ENCODE measurements around the gene EGFLAM. TPM values are rescaled to one million over a fixed set of nuclear protein-coding genes. Genes with fewer than 3 reads are reported as not detected.
"Not testable (repeated sequence)": the region's sequence is repeated elsewhere in the genome, so short reads cannot be mapped to it uniquely, and the experiment has no call there.

EGFLAM gene
- total RNA-seq, 1 donor from 2014 or later: 2.9 TPM

- DNase-seq (ENCODE audit: low spot score in 2 of 2) (no peak), FAIRE-seq (no peak)
Measured at GRCh38 chr5:38408446-38409198, 150.3 kb downstream of the EGFLAM start.

- no peak for DNase-seq (ENCODE audit: low spot score in 2 of 2)
- FAIRE-seq: no peak
Measured at GRCh38 chr5:38410304-38410990, 152.1 kb downstream of the EGFLAM start.

DNA sequence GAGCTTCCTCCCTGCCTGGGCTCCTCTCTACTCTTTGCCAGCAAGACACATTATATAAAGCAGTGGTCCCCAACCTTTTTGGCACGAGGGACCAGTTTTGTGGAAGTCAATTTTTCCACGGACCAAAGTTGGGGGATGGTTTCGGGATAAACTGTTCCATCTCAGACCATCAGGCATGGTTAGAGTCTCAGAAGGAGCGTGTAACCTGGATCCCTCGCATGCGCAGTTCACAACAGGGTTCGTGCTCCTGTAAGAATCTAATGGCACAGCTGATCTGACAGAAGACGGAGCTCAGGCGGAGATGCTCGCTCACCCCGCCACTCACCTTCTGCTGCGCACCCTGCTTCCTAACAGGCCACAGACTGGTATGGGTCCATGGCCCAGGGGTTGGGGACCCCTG, 155.3 kb downstream of the EGFLAM start:
- DNase-seq (ENCODE audit: low spot score in 2 of 2) (no peak), FAIRE-seq (no peak)

GRCh38 chr5:38414348-38414747, 156.0 kb downstream of the EGFLAM start:
- FAIRE-seq (no peak), DNase-seq (ENCODE audit: low spot score in 2 of 2) (no peak)

DNA sequence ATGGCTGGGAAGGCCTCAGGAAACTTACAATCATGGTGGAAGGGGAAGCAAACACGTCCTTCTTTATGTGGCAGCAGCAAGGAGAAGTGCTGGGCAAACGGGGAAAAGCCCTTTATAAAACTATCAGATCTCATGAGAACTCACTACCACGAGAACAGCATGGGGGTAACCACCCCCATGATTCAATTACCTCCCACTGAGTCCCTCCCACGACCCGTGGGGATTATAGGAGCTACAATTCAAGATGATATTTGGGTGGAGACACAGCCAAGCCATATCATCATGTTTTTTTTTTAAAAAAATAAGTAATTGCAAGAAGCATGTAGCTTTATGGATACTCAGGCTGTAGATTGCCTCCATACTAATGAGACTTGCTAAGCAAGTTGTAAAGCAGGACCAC, 157.4 kb downstream of the EGFLAM start:
- FAIRE-seq: not testable (repeated sequence)

GRCh38 chr5:38417658-38418017, 159.3 kb downstream of the EGFLAM start:
- DNase-seq (ENCODE audit: low spot score in 2 of 2): no peak
- FAIRE-seq: no peak

More for the DNA sequence above, 157.4 kb downstream of the EGFLAM start:
- DNase-seq (ENCODE audit: low spot score in 2 of 2): not testable (repeated sequence)

- DNase-seq (ENCODE audit: low spot score in 2 of 2) (no peak), FAIRE-seq (no peak)
Measured at GRCh38 chr5:38420246-38420645, 161.9 kb downstream of the EGFLAM start.

DNA sequence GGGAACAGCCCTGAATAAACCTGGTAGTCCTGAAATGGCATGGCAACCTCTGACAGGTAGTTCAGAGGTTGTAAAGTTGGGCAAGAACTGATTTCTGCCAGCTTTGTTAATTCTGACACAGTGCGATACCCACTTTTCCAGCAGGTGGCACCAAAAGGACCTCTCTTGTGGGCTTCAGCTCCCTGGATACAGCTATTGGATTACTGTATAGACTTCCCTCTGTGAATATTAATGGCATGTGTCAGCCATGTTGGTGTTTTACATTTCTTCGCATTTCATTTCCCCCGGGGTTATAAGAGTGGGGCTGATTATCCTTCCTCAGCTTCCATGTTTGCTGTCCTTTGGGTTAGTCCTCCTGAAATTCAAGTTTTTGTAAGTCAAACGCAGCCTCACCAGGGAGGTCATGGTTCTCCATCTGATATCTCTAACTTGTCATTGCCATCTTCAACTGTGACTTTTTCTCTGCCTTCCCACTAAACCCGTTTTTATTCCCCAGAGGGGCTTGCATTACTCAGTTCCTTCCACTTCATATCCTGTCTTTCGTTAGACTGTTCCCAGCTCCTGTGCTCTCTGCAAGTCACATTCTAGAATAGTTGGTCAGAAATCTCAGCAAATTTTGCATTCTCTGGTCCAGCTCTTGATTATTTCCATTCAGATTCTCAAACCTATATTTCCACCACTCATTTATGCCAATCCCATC, 162.5 kb downstream of the EGFLAM start:
- DNase-seq (ENCODE audit: low spot score in 2 of 2) (peak; percentile 12 to 60), FAIRE-seq (no peak)

DNA sequence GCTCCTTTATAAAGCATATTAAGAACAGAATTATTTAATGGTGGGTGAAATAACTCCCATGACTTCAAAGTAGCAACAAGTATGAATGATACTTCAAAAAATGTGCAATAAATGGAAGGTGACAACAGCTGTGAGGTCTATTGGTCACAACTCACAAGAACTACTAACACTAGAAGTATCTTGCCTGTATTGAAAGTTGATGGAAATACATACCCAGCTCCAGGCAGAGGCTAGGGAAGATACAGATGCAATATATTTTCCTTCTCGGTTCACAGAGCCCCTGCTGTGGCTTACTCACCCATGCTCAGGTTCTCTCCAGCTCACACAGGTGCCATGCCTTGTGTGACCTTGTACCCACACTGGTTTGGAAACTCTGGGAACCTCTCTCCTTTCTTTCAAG, 164.3 kb downstream of the EGFLAM start:
- no peak for DNase-seq (ENCODE audit: low spot score in 2 of 2)
- FAIRE-seq: no peak

DNA sequence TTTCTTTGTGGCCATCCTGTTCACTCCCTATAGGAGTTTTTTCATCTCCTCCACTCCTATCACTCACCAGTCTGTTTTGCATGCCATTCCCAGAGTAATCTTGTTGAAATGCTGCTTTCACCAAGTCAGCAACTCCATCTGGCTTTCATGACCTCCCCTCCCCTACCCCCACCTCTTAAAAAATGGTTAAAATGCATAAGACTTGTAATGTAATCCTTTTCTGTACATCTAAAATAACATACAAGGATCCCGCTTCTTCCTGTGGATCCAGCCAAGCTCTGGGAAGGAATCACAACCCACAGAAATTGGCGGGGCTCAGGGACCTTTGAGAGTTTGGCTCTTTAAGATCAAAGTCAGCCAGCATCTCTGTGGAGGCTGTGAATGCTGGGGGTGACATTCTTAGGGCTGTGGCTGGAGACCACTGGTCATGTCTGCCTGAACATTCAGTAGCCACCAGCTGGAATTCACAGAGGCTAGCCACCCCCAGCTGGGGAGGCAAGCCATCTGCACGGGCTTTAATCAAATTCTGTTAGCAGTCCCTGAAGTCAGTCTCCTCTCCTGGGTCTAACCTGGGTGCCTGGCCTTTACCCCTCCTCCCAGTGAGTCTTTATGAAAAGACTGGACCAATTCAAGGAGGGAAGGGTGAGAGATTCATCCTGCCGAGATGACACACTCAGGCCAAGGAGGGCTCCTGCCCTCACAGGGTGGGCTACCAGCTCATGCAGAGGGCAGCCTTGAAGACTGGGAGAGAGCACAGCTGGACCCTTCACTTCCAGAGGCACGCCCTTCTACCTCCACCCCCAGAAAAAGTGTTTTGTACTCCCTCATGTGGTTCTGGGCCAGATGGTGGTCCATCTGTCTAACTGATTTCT, 165.2 kb downstream of the EGFLAM start:
- DNase-seq (ENCODE audit: low spot score in 2 of 2) (no peak), FAIRE-seq (no peak)

DNA sequence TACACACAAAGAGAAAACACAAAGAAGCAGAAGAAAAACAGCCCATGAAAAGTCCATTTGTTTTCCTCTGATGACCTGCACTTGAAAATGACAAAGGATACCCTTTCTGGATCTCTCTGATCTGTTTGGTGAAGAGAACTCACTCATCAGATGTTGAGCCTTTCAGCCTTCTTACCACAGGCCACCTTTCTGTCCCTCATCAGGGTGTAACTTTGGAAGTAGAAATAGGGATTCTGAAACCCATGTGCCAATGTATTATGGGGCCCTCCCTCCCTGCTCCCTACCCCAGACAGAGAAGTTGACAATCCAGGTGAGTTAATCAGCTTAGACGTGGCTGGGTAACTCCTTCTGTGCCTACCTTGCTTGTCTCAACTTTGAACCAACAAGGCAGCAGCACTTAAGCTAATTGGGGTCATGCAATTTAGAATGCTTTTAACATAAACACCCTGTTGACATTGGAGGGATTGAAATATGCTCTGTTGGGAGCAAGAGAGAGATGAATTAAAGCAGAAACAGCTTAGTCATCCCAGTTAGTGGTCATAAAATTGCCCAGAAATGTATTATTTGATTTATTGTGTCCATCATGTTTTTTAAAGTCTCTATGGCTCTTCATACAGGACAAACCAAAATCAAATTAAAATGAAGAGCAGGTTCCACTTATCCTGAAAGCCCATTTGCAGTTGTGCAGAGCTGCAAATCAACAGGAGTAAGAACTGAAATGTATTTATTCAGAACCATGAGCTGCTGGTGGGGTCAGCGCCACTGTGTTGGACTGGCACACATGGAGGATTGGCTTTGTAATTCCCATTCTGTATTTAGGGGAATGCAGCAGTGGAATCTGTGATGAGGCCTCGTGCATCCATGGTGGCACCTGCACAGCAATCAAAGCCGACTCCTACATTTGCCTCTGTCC, 166.0 kb downstream of the EGFLAM start:
- DNase-seq (ENCODE audit: low spot score in 2 of 2): no peak
- no peak for FAIRE-seq

- no peak for DNase-seq (ENCODE audit: low spot score in 2 of 2)
- no peak for FAIRE-seq
Measured at GRCh38 chr5:38426490-38426889, 168.1 kb downstream of the EGFLAM start.

- DNase-seq (ENCODE audit: low spot score in 2 of 2): no peak
- FAIRE-seq: no peak
Measured at GRCh38 chr5:38426986-38427950, 168.9 kb downstream of the EGFLAM start.

DNA sequence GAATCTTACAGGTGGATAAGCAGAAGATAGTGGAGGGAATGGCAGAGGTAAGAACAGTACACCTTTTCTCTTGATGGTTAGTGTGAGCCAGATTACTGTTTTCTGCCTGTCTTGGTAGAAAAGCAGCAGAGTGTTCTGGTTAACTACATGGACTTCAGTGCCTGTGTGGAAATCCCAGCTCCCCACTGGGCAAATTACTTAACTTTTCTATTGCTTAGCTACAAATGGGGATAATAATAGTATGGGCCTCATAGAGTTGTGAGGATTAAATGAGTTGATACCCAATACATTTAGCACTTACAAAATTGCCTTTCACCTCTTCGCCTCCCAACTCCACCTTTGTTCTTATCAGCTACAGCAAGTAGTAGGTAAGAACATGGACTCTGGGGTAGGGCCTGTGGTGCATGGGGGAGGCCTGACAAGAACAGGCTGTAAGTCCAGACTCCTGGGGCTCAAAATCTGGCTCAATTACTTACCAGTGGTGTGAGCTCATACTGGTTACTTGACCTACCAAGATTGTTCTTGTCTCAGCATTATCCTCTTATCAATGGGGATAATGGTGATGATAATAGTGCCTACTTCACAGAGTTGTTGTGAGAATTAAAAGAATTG, 173.0 kb downstream of the EGFLAM start:
- DNase-seq (ENCODE audit: low spot score in 2 of 2): no peak
- FAIRE-seq: no peak

- DNase-seq (ENCODE audit: low spot score in 2 of 2): no peak
- no peak for FAIRE-seq
Measured at GRCh38 chr5:38433160-38433861, 175.0 kb downstream of the EGFLAM start.

DNA sequence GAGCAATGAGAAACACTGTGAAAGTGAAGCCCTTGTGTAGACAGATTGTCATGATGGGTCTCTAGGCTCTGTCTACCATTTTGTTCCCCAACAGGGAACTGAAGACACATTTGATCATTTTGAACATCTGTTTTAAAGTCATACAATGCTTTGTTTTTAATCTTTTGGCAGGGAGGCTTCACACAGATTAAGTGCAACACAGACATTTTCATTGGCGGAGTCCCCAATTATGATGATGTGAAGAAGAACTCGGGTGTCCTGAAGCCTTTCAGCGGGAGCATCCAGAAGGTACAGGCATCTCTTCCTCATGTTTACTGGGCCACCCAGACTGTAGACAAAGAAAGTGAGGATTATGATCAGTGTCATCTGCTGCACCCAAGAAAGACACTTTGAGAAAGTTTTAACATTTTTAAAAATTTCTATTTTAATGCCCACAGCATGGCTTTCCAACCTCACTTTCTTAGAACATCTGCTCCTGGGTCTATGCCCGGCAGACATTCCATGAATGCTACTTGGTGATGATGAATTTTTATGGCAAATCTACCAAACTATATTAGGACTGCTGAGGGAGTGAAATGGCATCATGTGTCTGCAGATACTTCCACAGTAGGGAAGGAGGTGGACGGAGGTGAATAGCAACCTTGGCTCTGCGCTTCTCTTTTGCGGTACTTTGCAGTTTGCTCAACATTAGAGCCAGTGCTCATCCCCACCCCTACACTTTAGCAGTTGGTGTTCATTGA, 176.8 kb downstream of the EGFLAM start:
- no peak for DNase-seq (ENCODE audit: low spot score in 2 of 2)
- no peak for FAIRE-seq

DNA sequence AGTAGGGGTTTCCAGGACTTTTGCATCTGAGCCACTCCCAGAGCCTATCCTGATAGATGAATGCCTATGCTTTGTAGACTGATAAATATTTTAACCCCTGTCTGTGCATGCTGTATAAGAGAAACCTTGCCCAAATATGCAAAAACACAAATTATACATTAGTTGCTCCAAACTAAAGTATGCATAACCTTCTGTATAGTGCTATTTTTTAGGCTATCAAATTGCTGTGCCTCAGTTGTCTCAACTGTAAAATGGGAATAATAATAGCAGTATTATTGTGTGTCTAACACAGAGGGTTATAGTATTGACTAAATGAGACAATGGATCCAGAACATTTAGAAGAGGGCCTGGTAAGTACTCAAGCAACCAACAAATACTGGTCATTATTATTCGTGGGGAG, 180.4 kb downstream of the EGFLAM start:
- DNase-seq (ENCODE audit: low spot score in 2 of 2): no peak
- no peak for FAIRE-seq
